ENCODE measurements around the gene PLXNA1.

DNA sequence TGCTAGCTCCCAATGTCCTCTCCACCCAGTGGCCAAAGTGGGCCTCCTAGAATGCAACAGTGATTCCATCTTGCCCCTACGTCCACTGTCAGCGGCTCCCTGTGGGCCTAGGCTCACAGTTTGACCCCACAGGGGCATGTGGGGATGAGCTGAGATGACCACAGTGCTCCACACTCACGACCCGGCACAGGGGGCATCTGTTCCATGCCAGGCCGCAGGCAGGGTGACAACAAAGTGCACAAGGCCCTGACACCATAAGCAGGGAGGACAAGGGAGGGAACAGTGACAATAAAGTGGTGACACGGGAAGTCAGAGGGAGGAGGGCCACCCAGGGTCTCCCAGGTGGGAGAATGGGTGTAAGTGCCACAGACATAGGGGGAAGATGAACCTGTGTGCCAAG, 5.1 kb upstream of the PLXNA1 start:
- TF ChIP-seq MYC (IDR thresholded peaks at IDR 0.05; ENCODE audit: low read depth, low read length) (no peak), POLR2A (IDR thresholded peaks at IDR 0.05; ENCODE audit: extremely low read depth, insufficient read length) (no peak)
- TF ChIP-seq, protein P1, sequence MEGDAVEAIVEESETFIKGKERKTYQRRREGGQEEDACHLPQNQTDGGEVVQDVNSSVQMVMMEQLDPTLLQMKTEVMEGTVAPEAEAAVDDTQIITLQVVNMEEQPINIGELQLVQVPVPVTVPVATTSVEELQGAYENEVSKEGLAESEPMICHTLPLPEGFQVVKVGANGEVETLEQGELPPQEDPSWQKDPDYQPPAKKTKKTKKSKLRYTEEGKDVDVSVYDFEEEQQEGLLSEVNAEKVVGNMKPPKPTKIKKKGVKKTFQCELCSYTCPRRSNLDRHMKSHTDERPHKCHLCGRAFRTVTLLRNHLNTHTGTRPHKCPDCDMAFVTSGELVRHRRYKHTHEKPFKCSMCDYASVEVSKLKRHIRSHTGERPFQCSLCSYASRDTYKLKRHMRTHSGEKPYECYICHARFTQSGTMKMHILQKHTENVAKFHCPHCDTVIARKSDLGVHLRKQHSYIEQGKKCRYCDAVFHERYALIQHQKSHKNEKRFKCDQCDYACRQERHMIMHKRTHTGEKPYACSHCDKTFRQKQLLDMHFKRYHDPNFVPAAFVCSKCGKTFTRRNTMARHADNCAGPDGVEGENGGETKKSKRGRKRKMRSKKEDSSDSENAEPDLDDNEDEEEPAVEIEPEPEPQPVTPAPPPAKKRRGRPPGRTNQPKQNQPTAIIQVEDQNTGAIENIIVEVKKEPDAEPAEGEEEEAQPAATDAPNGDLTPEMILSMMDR (IDR thresholded peaks at IDR 0.05; ENCODE audit: low read depth, low read length) = no peak
